HEK293 (cell line): ENCODE results near the gene ZFPM1.

Experiments used
- CTCF ChIA-PET: fragments of 350-600 bp; formaldehyde crosslinking; extraction: SDS; loops from one replicate; lab custom pipeline; 2021; ENCODE audit warnings: antibody characterized with exemption; lab: Yijun Ruan, JAX
- POLR2A ChIA-PET: fragments of 300-600 bp; formaldehyde crosslinking; extraction: SDS; loops from one replicate; lab custom pipeline; 2020; ENCODE audit warnings: antibody characterized with exemption, inconsistent platforms; lab: Yijun Ruan, JAX
- H3K27ac ChIP-seq: fragments of 200-500 bp; sonication (Bioruptor generic); 2 replicates; pipeline ENCODE4 v1.5.1; 2014; ENCODE audit warnings: low read depth, low read length, control low read depth, inconsistent platforms; ENCODE audit errors: extremely low read depth
- H3K36me3 ChIP-seq, 2 experiments: fragments of 200-500 bp in 1 of 2; sonication (Bioruptor generic) in 1 of 2; 1 replicate in 1 of 2; 2 replicates in 1 of 2; pipeline ENCODE4 v1.5.1; 2014 to 2017; ENCODE audit warnings: inconsistent platforms in 2 of 2, low read length in 2 of 2; ENCODE audit not compliant: control insufficient read depth in 2 of 2, insufficient read depth in 1 of 2
- H3K4me1 ChIP-seq: fragments of 200-500 bp; sonication (Bioruptor generic); 2 replicates; pipeline ENCODE4 v1.5.1; 2014; ENCODE audit warnings: mild to moderate bottlenecking, low read length, inconsistent platforms; ENCODE audit not compliant: control insufficient read depth, insufficient read depth
- H3K4me3 ChIP-seq: 2 replicates; pipeline ENCODE4 v1.5.1; 2011; ENCODE audit warnings: low read depth, mild to moderate bottlenecking, control low read depth, low read length, moderate library complexity
- H3K9me3 ChIP-seq: fragments of 200-500 bp; sonication (Bioruptor generic); 2 replicates; pipeline ENCODE4 v1.5.1; 2014; ENCODE audit warnings: low read depth, low read length, inconsistent platforms; ENCODE audit not compliant: control insufficient read depth, insufficient read depth
- BCL11A ChIP-seq: fragments of 450-650 bp; formaldehyde crosslinking; IDR thresholded peaks from 2 replicates; pipeline ENCODE4 v1.5.1; 2016; ENCODE audit warnings: low read depth, missing biosample characterization, missing genetic modification characterization
- GLIS1 ChIP-seq: fragments of 450-650 bp; formaldehyde crosslinking; IDR thresholded peaks from 2 replicates; pipeline ENCODE4 v1.5.1; 2016; ENCODE audit warnings: missing biosample characterization, missing genetic modification characterization
- KLF10 ChIP-seq: fragments of 450-650 bp; IDR thresholded peaks from 2 replicates; pipeline ENCODE4 v1.5.1; 2018; ENCODE audit warnings: missing biosample characterization, mild to moderate bottlenecking, missing genetic modification characterization
- SALL2 ChIP-seq: fragments of 450-650 bp; formaldehyde crosslinking; IDR thresholded peaks from 2 replicates; pipeline ENCODE4 v1.5.0; 2017; ENCODE audit warnings: missing biosample characterization, mild to moderate bottlenecking, missing genetic modification characterization, borderline replicate concordance
- SP2 ChIP-seq: fragments of 450-650 bp; formaldehyde crosslinking; IDR thresholded peaks from 2 replicates; pipeline ENCODE4 v1.5.1; 2016; ENCODE audit warnings: missing biosample characterization, missing genetic modification characterization
- ZBTB11 ChIP-seq: fragments of 450-650 bp; formaldehyde crosslinking; conservative IDR thresholded peaks from 2 replicates; pipeline ENCODE4 v1.5.1; 2016; ENCODE audit warnings: low read depth, missing biosample characterization, missing genetic modification characterization
- ZBTB20 ChIP-seq: fragments of 450-650 bp; formaldehyde crosslinking; IDR thresholded peaks from 2 replicates; pipeline ENCODE4 v1.5.1; 2016; ENCODE audit warnings: missing biosample characterization, missing genetic modification characterization
- ZBTB8A ChIP-seq: fragments of 450-650 bp; formaldehyde crosslinking; IDR thresholded peaks from 2 replicates; pipeline ENCODE4 v1.5.1; 2016; ENCODE audit warnings: missing biosample characterization, missing genetic modification characterization
- ZNF146 ChIP-seq: fragments of 450-650 bp; formaldehyde crosslinking; IDR thresholded peaks from 2 replicates; pipeline ENCODE4 v1.5.1; 2016; ENCODE audit warnings: missing biosample characterization, missing genetic modification characterization
- ZNF16 ChIP-seq: fragments of 450-650 bp; formaldehyde crosslinking; IDR thresholded peaks from 2 replicates; pipeline ENCODE4 v1.5.1; 2016; ENCODE audit warnings: low read depth, missing biosample characterization, missing genetic modification characterization
- ZNF23 ChIP-seq: fragments of 450-650 bp; formaldehyde crosslinking; IDR thresholded peaks from 2 replicates; pipeline ENCODE4 v1.5.1; 2016; ENCODE audit warnings: missing biosample characterization, missing genetic modification characterization, borderline replicate concordance
- ZNF239 ChIP-seq: fragments of 450-650 bp; formaldehyde crosslinking; IDR thresholded peaks from 2 replicates; pipeline ENCODE4 v1.5.1; 2016; ENCODE audit warnings: missing biosample characterization, missing genetic modification characterization
- ZNF280C ChIP-seq: fragments of 450-650 bp; formaldehyde crosslinking; IDR thresholded peaks from 2 replicates; pipeline ENCODE4 v1.5.1; 2016; ENCODE audit warnings: missing biosample characterization, missing genetic modification characterization
- ZNF585B ChIP-seq: fragments of 450-650 bp; formaldehyde crosslinking; IDR thresholded peaks from 2 replicates; pipeline ENCODE4 v1.5.1; 2016; ENCODE audit warnings: missing biosample characterization, missing genetic modification characterization
- ZNF654 ChIP-seq: fragments of 450-650 bp; formaldehyde crosslinking; IDR thresholded peaks from 2 replicates; pipeline ENCODE4 v1.5.1; 2016; ENCODE audit warnings: low read depth, missing biosample characterization, missing genetic modification characterization
- ZNF660 ChIP-seq: fragments of 450-650 bp; IDR thresholded peaks from 2 replicates; pipeline ENCODE4 v1.5.1; 2018; ENCODE audit warnings: missing biosample characterization, mild to moderate bottlenecking, missing genetic modification characterization
- ZNF837 ChIP-seq: fragments of 450-650 bp; formaldehyde crosslinking; IDR thresholded peaks from 2 replicates; pipeline ENCODE4 v1.5.1; 2016; ENCODE audit warnings: missing biosample characterization, missing genetic modification characterization
- ZSCAN16 ChIP-seq: fragments of 450-650 bp; formaldehyde crosslinking; IDR thresholded peaks from 2 replicates; pipeline ENCODE4 v1.5.1; 2016; ENCODE audit warnings: missing biosample characterization, missing genetic modification characterization
- ZSCAN30 ChIP-seq: fragments of 450-650 bp; IDR thresholded peaks from 2 replicates; pipeline ENCODE4 v1.5.1; 2018; ENCODE audit warnings: missing biosample characterization, mild to moderate bottlenecking, missing genetic modification characterization, moderate library complexity
- TF ChIP-seq, protein P1 (sequence below): fragments of 450-650 bp; formaldehyde crosslinking; IDR thresholded peaks from 2 replicates; pipeline ENCODE4 v1.5.0; 2017; ENCODE audit warnings: missing biosample characterization, missing genetic modification characterization, borderline replicate concordance
- TF ChIP-seq, protein P2 (sequence below): fragments of 450-650 bp; formaldehyde crosslinking; optimal IDR thresholded peaks from 2 replicates; pipeline ENCODE3; 2016; ENCODE audit warnings: missing biosample characterization, mild to moderate bottlenecking, missing genetic modification characterization

Gene ZFPM1

DNA sequence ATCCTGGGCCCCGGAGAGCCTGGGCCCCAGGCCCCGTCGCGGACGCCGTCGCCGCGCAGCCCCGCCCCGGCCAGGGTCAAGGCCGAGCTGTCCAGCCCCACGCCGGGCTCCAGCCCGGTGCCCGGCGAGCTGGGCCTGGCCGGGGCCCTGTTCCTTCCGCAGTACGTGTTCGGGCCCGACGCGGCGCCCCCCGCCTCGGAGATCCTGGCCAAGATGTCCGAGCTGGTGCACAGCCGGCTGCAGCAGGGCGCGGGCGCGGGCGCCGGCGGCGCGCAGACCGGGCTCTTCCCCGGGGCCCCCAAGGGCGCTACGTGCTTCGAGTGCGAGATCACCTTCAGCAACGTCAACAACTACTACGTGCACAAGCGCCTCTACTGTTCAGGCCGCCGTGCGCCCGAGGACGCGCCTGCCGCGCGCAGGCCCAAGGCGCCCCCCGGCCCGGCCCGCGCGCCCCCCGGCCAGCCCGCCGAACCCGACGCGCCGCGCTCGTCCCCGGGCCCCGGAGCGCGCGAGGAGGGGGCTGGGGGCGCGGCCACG, 80.4 kb downstream of the ZFPM1 start:
- no peak overlapping the region for H3K27ac ChIP-seq
- no peak for TF ChIP-seq BCL11A (tag by site-specific recombination)
- TF ChIP-seq ZNF280C (tag by site-specific recombination), result no peak
- no peak for TF ChIP-seq ZNF585B (tag by site-specific recombination)
- TF ChIP-seq ZBTB8A (tag by site-specific recombination), result no peak
- TF ChIP-seq ZNF654 (tag by site-specific recombination), result no peak
- no peak for TF ChIP-seq ZNF16 (tag by site-specific recombination)
- no peak for TF ChIP-seq ZSCAN16 (tag by site-specific recombination)
- no peak for TF ChIP-seq SP2 (tag by site-specific recombination)
- no peak for TF ChIP-seq ZNF239 (tag by site-specific recombination)
- TF ChIP-seq SALL2 (tag by site-specific recombination), result no peak
- TF ChIP-seq ZNF837 (tag by site-specific recombination), result no peak
- no peak for TF ChIP-seq ZNF23
- TF ChIP-seq, all 188 proteins: peak for 0
- Histone ChIP-seq H3K4me3 (no peak overlapping the region), H3K4me1 (peaks cover 6% of the 10 kb centered on the region; the same call in 1 of the 2 replicates), H3K36me3 (peaks cover 0 to 35% of the 10 kb centered on the region in 2 experiments; a peak in 1 of 3 replicates), H3K9me3 (no peaks in the 10 kb centered on the region)
- CTCF ChIA-PET, result interaction anchor here (0.6 to 1.2 kb wide), 3 partner anchors 72 to 204 kb away, joined by 3 read pairs; no protein-coding TSS in a partner anchor
- POLR2A ChIA-PET, result interaction anchor here (1.2 kb wide), 1 partner anchor 81 kb away, joined by 3 read pairs; the partner anchor contains the start of gene ZFPM1

GRCh38 chr16:88533932-88534637, 81.0 kb downstream of the ZFPM1 start:
- H3K27ac ChIP-seq, result peak overlapping the region; percentile 94
- TF ChIP-seq ZNF660 (tag by site-specific recombination) (0 out of 2 replicates have a peak, but pooled peaks have one; percentile 15), ZSCAN30 (tag by site-specific recombination) (0 out of 2 replicates have a peak, but pooled peaks have one; percentile 48), ZBTB20 (tag by site-specific recombination) (peak; percentile 34; the same call in 1 of the 2 replicates), GLIS1 (tag by site-specific recombination) (no peak), KLF10 (tag by site-specific recombination) (0 out of 2 replicates have a peak, but pooled peaks have one; percentile 35), ZBTB11 (peak; percentile 66), ZNF146 (tag by site-specific recombination) (no peak)
- TF ChIP-seq, protein P1, sequence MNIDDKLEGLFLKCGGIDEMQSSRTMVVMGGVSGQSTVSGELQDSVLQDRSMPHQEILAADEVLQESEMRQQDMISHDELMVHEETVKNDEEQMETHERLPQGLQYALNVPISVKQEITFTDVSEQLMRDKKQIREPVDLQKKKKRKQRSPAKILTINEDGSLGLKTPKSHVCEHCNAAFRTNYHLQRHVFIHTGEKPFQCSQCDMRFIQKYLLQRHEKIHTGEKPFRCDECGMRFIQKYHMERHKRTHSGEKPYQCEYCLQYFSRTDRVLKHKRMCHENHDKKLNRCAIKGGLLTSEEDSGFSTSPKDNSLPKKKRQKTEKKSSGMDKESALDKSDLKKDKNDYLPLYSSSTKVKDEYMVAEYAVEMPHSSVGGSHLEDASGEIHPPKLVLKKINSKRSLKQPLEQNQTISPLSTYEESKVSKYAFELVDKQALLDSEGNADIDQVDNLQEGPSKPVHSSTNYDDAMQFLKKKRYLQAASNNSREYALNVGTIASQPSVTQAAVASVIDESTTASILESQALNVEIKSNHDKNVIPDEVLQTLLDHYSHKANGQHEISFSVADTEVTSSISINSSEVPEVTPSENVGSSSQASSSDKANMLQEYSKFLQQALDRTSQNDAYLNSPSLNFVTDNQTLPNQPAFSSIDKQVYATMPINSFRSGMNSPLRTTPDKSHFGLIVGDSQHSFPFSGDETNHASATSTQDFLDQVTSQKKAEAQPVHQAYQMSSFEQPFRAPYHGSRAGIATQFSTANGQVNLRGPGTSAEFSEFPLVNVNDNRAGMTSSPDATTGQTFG (tag by site-specific recombination), result no peak
- TF ChIP-seq, protein P2, sequence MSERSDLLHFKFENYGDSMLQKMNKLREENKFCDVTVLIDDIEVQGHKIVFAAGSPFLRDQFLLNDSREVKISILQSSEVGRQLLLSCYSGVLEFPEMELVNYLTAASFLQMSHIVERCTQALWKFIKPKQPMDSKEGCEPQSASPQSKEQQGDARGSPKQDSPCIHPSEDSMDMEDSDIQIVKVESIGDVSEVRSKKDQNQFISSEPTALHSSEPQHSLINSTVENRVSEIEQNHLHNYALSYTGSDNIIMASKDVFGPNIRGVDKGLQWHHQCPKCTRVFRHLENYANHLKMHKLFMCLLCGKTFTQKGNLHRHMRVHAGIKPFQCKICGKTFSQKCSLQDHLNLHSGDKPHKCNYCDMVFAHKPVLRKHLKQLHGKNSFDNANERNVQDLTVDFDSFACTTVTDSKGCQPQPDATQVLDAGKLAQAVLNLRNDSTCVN, result peak; percentile 25
- H3K36me3 ChIP-seq, result peaks cover 0 to 28% of the 10 kb centered on the region in 2 experiments; a peak in 1 of 3 replicates
- H3K4me3 ChIP-seq, result peak overlapping the region; percentile 58
- ChIA-PET CTCF (interaction anchor here (0.6 to 1.2 kb wide), 3 partner anchors 72 to 203 kb away, joined by 3 read pairs; no protein-coding TSS in a partner anchor), POLR2A (interaction anchor here (1.2 kb wide), 1 partner anchor 81 kb away, joined by 3 read pairs; the partner anchor contains the start of gene ZFPM1)
- H3K4me1 ChIP-seq, result peaks cover 6% of the 10 kb centered on the region; the same call in 1 of the 2 replicates
- no peaks in the 10 kb centered on the region for H3K9me3 ChIP-seq
